Measurements from ENCODE around the gene CFAP61. TPM values are rescaled to one million over a fixed set of nuclear protein-coding genes. Genes with fewer than 3 reads are reported as not detected.

Gene CFAP61
- total RNA-seq, 3 donors from 2014 or later: 0.33 to 2.4 (median 0.59) TPM

DNA sequence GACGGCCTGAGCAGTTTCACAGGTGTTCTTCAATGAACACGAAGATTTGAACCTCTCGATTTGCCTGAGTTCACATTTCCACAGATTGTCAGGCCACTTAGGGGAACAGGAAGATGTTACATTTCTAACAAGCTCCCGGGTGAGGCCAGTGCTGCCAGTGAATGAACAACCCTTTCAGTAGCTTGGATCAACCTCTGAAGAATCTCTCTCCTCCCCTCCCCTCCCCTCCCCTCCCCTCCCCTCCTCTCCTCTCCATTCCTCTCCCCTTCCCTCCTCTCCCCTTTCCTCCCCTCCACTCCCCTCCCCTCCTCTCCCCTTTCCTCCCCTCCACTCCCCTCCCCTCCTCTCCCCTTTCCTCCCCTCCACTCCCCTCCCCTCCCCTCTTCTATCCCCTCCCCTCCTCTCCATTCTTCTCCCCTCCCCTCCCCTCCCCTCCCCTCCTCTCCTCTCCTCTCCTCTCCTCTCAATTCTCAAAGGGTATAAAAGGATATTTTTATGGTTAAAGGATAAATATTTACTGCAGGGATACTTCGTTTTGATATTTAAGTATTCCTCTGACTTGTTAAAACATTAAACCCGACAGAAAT, 201.5 kb downstream of the CFAP61 start:
- Histone ChIP-seq H3K27me3 (no peaks in the 10 kb centered on the region), H3K36me3 (no peaks in the 10 kb centered on the region), H3K4me3 (no peak overlapping the region), H3K27ac (no peak overlapping the region), H3K4me1 (no peaks in the 10 kb centered on the region), H3K9me3 (no peaks in the 10 kb centered on the region)
- DNase-seq (ENCODE audit: low spot score in 2 of 2): no peak
- TF ChIP-seq POLR2AphosphoS5 (IDR thresholded peaks at IDR 0.05): no peak
- TF ChIP-seq POLR2A (IDR thresholded peaks at IDR 0.05): no peak
- TF ChIP-seq, protein P1, sequence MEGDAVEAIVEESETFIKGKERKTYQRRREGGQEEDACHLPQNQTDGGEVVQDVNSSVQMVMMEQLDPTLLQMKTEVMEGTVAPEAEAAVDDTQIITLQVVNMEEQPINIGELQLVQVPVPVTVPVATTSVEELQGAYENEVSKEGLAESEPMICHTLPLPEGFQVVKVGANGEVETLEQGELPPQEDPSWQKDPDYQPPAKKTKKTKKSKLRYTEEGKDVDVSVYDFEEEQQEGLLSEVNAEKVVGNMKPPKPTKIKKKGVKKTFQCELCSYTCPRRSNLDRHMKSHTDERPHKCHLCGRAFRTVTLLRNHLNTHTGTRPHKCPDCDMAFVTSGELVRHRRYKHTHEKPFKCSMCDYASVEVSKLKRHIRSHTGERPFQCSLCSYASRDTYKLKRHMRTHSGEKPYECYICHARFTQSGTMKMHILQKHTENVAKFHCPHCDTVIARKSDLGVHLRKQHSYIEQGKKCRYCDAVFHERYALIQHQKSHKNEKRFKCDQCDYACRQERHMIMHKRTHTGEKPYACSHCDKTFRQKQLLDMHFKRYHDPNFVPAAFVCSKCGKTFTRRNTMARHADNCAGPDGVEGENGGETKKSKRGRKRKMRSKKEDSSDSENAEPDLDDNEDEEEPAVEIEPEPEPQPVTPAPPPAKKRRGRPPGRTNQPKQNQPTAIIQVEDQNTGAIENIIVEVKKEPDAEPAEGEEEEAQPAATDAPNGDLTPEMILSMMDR (IDR thresholded peaks at IDR 0.05): no peak
- intact Hi-C loops (cut with DNase I; ENCODE audit: low total_unique reads): no loop called here

DNA sequence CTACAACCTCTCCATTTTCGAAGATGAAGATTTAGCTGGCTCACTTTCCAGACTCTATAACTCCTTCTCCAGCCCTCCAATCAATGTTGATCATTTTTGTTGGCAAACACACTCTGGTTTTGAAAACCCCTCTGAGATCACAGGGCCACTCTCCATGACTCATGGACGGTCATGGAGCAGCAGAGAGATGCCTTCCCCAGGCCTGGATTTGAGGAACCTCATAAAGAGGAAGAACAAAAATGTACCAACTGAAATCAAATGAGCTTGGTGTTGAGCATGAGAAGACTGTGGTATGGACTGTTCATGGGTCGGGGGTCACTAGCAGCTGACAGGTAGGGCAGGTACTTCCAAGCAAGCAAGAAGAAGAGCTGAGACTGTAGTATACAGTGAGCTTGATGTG, 202.8 kb downstream of the CFAP61 start:
- no peaks in the 10 kb centered on the region for H3K9me3 ChIP-seq
- TF ChIP-seq POLR2AphosphoS5 (IDR thresholded peaks at IDR 0.05) (no peak), POLR2A (IDR thresholded peaks at IDR 0.05) (no peak)
- TF ChIP-seq, protein P1 (IDR thresholded peaks at IDR 0.05): no peak
- DNase-seq (ENCODE audit: low spot score in 2 of 2): no peak
- intact Hi-C loops (cut with DNase I; ENCODE audit: low total_unique reads): no loop called here
- no peaks in the 10 kb centered on the region for H3K27me3 ChIP-seq
- H3K27ac ChIP-seq: no peak overlapping the region
- no peak overlapping the region for H3K4me3 ChIP-seq
- H3K36me3 ChIP-seq: no peaks in the 10 kb centered on the region
- H3K4me1 ChIP-seq: no peaks in the 10 kb centered on the region

DNA sequence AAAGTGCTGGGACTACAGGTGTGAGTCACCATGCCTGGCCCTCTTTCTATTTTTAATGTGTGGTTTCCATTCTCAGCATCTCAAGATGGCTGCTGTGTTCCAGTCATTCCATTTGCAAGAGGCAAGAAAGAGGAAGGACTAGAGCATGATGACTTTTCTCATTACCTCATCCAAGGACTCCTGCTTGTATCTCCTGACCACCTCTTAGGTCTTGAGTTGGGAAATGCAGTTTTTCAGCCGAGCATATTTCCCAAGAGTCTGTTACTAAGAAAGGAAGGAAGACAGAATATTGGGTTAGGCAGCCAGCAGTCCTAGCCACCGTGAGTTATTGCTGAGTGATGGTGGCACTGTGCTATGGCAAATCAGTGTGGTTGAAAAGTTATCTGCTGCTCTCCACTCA, 207.2 kb downstream of the CFAP61 start:
- H3K4me3 ChIP-seq: no peak overlapping the region
- no peaks in the 10 kb centered on the region for H3K4me1 ChIP-seq
- no peaks in the 10 kb centered on the region for H3K27me3 ChIP-seq
- no peak overlapping the region for H3K27ac ChIP-seq
- no peaks in the 10 kb centered on the region for H3K9me3 ChIP-seq
- intact Hi-C loops (cut with DNase I; ENCODE audit: low total_unique reads): no loop called here
- no peak for TF ChIP-seq POLR2A (IDR thresholded peaks at IDR 0.05)
- no peaks in the 10 kb centered on the region for H3K36me3 ChIP-seq
- DNase-seq (ENCODE audit: low spot score in 2 of 2): no peak

DNA sequence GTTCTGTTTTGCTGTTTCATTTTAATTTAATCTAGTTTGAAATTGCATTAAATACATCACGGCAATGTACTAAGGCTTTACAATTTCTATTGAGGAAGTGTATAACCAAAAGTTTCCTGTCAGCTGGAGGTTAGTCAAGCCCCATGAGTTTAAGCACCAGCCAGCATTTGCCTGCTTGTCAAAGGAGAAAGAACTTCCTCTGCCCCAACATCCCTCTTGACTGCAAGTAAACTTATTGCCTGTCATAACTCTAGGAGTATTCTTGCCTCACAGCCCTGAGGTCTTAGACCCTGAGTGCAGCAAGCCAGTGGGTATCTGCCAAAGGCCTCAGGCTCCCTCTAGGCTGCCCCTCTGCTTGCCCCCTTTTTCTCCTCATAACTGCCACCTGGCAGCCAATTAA, 208.8 kb downstream of the CFAP61 start:
- TF ChIP-seq, protein P1 (IDR thresholded peaks at IDR 0.05): no peak
- TF ChIP-seq POLR2AphosphoS5 (IDR thresholded peaks at IDR 0.05) (no peak), POLR2A (IDR thresholded peaks at IDR 0.05) (no peak)
- Histone ChIP-seq H3K27ac (no peak overlapping the region), H3K9me3 (no peaks in the 10 kb centered on the region), H3K27me3 (no peaks in the 10 kb centered on the region), H3K4me3 (no peak overlapping the region), H3K4me1 (no peaks in the 10 kb centered on the region), H3K36me3 (no peaks in the 10 kb centered on the region)
- DNase-seq (ENCODE audit: low spot score in 2 of 2): no peak
- intact Hi-C loops (cut with DNase I; ENCODE audit: low total_unique reads): no loop called here

DNA sequence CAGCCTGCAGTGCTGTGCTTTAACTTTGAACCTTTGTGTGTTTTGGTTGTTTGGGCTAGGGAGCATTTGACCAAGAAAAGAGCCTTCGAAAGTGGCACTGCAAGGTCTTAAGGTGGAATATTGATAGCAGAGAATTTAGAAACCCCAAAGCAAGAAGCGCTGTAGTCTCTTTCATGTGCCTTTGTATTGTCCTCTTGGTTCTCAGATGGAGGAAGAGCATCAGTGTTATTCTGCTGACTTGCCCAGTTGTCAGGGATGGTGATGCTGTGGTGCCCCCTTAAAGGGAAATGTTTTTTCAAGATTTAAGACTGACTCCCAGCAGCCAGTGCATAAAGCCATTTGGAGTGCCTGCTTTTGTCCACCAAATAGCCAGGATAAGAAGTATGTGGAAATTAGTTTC, 212.9 kb downstream of the CFAP61 start:
- TF ChIP-seq POLR2AphosphoS5 (IDR thresholded peaks at IDR 0.05): no peak
- TF ChIP-seq, protein P1 (IDR thresholded peaks at IDR 0.05): no peak
- no peak for TF ChIP-seq POLR2A (IDR thresholded peaks at IDR 0.05)
- no peaks in the 10 kb centered on the region for H3K27me3 ChIP-seq
- intact Hi-C loops (cut with DNase I; ENCODE audit: low total_unique reads): no loop called here

DNA sequence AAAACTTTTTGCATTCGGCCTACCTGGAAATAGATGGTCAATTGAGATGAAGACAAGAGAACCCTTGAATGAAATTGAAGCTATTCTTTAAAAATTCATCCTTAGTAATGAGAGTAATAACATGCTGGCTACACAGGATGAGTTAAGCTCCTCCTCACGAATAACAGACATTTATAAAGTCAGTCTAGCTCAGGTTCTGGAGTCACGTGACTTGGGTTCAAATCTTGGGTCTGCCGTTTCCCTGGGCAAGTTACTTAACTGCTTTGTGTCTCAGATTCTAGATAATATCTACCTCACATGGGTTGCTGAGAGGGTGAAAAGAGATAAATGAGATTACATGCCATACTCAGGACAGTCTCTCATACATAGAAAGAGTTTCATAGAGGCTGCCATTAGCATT, 214.2 kb downstream of the CFAP61 start:
- intact Hi-C loops (cut with DNase I; ENCODE audit: low total_unique reads): no loop called here
- Histone ChIP-seq H3K4me3 (no peak overlapping the region), H3K36me3 (no peaks in the 10 kb centered on the region), H3K27ac (no peak overlapping the region), H3K4me1 (no peaks in the 10 kb centered on the region), H3K27me3 (no peaks in the 10 kb centered on the region), H3K9me3 (no peaks in the 10 kb centered on the region)
- TF ChIP-seq, protein P1 (IDR thresholded peaks at IDR 0.05): no peak
- no peak for TF ChIP-seq POLR2A (IDR thresholded peaks at IDR 0.05)
- TF ChIP-seq POLR2AphosphoS5 (IDR thresholded peaks at IDR 0.05): no peak
- no peak for DNase-seq (ENCODE audit: low spot score in 2 of 2)

More for the DNA sequence above, 212.9 kb downstream of the CFAP61 start:
- Histone ChIP-seq H3K9me3 (no peaks in the 10 kb centered on the region), H3K27ac (no peak overlapping the region), H3K4me1 (no peaks in the 10 kb centered on the region), H3K36me3 (no peaks in the 10 kb centered on the region), H3K4me3 (no peak overlapping the region)
- no peak for DNase-seq (ENCODE audit: low spot score in 2 of 2)

Data from breast epithelium (tissue), 4 donors.